Osteocyte (in vitro differentiated cells): ENCODE results near the gene KIR3DL3. TPM values are rescaled to one million over a fixed set of nuclear protein-coding genes. Genes with fewer than 3 reads are reported as not detected.
"Not testable (repeated sequence)": the region's sequence is repeated elsewhere in the genome, so short reads cannot be mapped to it uniquely, and the experiment has no call there.

ENCODE experiments used
- DNase-seq: peaks from one replicate; pipeline ENCODE4 v3.0.0; 2021; ENCODE audit warnings: mixed read lengths; ENCODE audit not compliant: unreplicated experiment; ENCODE audit errors: extremely low spot score
- H3K27ac Mint-ChIP-seq: one replicate; pipeline ENCODE4 v1.8.0; 2021; ENCODE audit warnings: mild to moderate bottlenecking, mixed read lengths; ENCODE audit not compliant: unreplicated experiment
- H3K27me3 Mint-ChIP-seq: one replicate; pipeline ENCODE4 v1.8.0; 2021; ENCODE audit warnings: mixed read lengths; ENCODE audit not compliant: unreplicated experiment
- H3K36me3 Mint-ChIP-seq: one replicate; pipeline ENCODE4 v1.8.0; 2021; ENCODE audit warnings: mixed read lengths; ENCODE audit not compliant: unreplicated experiment
- H3K4me1 Mint-ChIP-seq: one replicate; pipeline ENCODE4 v1.8.0; 2021; ENCODE audit warnings: mixed read lengths; ENCODE audit not compliant: unreplicated experiment
- H3K4me3 Mint-ChIP-seq: one replicate; pipeline ENCODE4 v1.8.0; 2021; ENCODE audit warnings: mild to moderate bottlenecking, moderate library complexity, mixed read lengths; ENCODE audit not compliant: unreplicated experiment
- H3K9me3 Mint-ChIP-seq: one replicate; pipeline ENCODE4 v1.8.0; 2021; ENCODE audit warnings: mixed read lengths; ENCODE audit not compliant: unreplicated experiment
- total RNA-seq: library from RNA; stranded (reverse); gene quantifications from 2 replicates; pipeline ENCODE4 v1.2.1, GENCODE V29; 2021
- TF ChIP-seq, protein P1 (sequence below): fragments of 200-600 bp; sonication (generic); IDR thresholded peaks from 2 replicates; pipeline ENCODE4 v1.5.0; 2021; ENCODE audit warnings: antibody characterized with exemption, mild to moderate bottlenecking, moderate library complexity

KIR3DL3 gene
- total RNA-seq, 1 donor from 2014 or later: not detected

DNA sequence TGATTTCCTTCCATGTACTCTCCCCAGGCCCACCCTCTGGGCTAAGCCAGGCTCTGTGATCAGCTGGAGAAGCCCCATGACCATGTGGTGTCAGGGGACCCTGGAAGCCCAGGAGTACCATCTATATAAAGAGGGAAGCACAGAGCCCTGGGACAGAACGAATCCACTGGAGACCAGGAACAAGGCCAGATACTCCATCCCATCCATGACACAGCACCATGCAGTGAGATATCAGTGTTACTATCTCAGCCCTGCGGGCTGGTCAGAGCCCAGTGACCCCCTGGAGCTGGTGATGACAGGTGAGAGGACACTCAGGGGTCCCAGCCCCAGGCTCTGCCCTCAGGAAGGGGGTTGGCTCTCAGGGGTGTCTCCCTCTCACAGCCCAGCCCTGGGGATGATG, 27.5 kb upstream of the KIR3DL3 start:
- H3K4me3 Mint-ChIP-seq: no peak overlapping the region
- TF ChIP-seq, protein P1, sequence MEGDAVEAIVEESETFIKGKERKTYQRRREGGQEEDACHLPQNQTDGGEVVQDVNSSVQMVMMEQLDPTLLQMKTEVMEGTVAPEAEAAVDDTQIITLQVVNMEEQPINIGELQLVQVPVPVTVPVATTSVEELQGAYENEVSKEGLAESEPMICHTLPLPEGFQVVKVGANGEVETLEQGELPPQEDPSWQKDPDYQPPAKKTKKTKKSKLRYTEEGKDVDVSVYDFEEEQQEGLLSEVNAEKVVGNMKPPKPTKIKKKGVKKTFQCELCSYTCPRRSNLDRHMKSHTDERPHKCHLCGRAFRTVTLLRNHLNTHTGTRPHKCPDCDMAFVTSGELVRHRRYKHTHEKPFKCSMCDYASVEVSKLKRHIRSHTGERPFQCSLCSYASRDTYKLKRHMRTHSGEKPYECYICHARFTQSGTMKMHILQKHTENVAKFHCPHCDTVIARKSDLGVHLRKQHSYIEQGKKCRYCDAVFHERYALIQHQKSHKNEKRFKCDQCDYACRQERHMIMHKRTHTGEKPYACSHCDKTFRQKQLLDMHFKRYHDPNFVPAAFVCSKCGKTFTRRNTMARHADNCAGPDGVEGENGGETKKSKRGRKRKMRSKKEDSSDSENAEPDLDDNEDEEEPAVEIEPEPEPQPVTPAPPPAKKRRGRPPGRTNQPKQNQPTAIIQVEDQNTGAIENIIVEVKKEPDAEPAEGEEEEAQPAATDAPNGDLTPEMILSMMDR: no peak
- H3K27ac Mint-ChIP-seq: no peak overlapping the region
- no peaks in the 10 kb centered on the region for H3K4me1 Mint-ChIP-seq
- no peaks in the 10 kb centered on the region for H3K27me3 Mint-ChIP-seq
- no peaks in the 10 kb centered on the region for H3K36me3 Mint-ChIP-seq
- no peak for DNase-seq
- H3K9me3 Mint-ChIP-seq: peaks cover 36% of the 10 kb centered on the region

DNA sequence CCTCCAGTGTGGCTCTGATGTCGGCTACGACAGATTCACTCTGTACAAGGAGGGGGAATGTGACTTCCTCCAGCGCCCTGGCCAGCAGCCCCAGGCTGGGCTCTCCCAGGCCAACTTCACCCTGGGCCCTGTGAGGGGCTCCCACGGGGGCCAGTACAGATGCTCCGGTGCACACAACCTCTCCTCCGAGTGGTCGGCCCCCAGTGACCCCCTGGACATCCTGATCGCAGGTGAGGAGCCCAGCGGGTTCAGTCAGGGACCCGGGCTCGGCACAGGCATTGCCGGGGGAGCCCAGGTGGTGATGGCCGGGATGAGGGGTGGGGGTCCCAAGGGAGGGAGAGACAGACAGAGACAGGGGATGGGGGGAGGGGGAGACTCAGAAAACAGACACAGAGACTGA, 26.5 kb upstream of the KIR3DL3 start:
- H3K27me3 Mint-ChIP-seq, H3K4me1 Mint-ChIP-seq, H3K27ac Mint-ChIP-seq, H3K36me3 Mint-ChIP-seq, H3K4me3 Mint-ChIP-seq, DNase-seq: not testable (repeated sequence)
- peaks cover 33% of the 10 kb centered on the region for H3K9me3 Mint-ChIP-seq

DNA sequence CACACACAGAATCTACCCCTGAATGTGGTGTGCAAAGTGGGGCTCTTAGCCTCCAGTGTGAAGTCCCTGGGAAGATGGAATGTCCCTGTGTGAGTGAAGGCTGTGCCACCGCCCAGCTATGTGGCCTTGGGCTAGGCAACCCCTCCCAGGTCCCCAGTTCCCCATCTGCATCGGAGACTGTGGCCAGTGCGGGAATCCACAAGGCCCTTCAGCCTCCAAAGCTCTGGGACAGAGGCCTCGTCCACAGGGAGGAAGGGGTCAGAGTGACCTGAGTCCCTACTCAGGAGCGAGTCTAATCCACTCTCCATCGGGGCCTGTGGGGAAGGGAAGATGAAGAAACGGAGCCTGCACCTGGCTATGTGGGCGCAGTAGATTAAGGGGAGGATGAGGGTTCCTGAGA, 19.3 kb upstream of the KIR3DL3 start:
- H3K36me3 Mint-ChIP-seq: no peaks in the 10 kb centered on the region

GRCh38 chr19:54707962-54708361, 16.3 kb upstream of the KIR3DL3 start:
- Mint-ChIP-seq H3K4me1 (no peaks in the 10 kb centered on the region), H3K9me3 (peaks cover 24% of the 10 kb centered on the region)

More for the DNA sequence above, 19.3 kb upstream of the KIR3DL3 start:
- no peak for DNase-seq
- Mint-ChIP-seq H3K27me3 (no peaks in the 10 kb centered on the region), H3K27ac (no peak overlapping the region), H3K4me3 (no peak overlapping the region), H3K9me3 (peaks cover 33% of the 10 kb centered on the region), H3K4me1 (no peaks in the 10 kb centered on the region)
- TF ChIP-seq, protein P1: no peak

GRCh38 chr19:54708781-54709180, 15.5 kb upstream of the KIR3DL3 start:
- no peaks in the 10 kb centered on the region for H3K36me3 Mint-ChIP-seq
- H3K4me3 Mint-ChIP-seq: no peak overlapping the region

More at GRCh38 chr19:54707962-54708361, 16.3 kb upstream of the KIR3DL3 start:
- H3K27ac Mint-ChIP-seq: no peak overlapping the region
- no peak overlapping the region for H3K4me3 Mint-ChIP-seq
- H3K27me3 Mint-ChIP-seq: no peaks in the 10 kb centered on the region
- TF ChIP-seq, protein P1: no peak
- DNase-seq: peak; percentile 72
- no peaks in the 10 kb centered on the region for H3K36me3 Mint-ChIP-seq

More at GRCh38 chr19:54708781-54709180, 15.5 kb upstream of the KIR3DL3 start:
- Mint-ChIP-seq H3K27ac (no peak overlapping the region), H3K27me3 (no peaks in the 10 kb centered on the region), H3K4me1 (no peaks in the 10 kb centered on the region), H3K9me3 (peaks cover 21% of the 10 kb centered on the region)
- DNase-seq: peak; percentile 69
- TF ChIP-seq, protein P1: no peak
